Stimulated activated CD4-positive, alpha-beta T cell treated with anti-CD3 and anti-CD28 coated beads, TNF-alpha, amount 100 ng/mL, for 4 hours (primary cell): ENCODE measurements around the gene AVPR2.

ENCODE experiments used
- DNase-seq, 3 experiments: peaks; one replicate each; pipeline ENCODE4 v3.0.0-alpha.2; 2020; ENCODE audit warnings: low read depth in 3 of 3

Gene AVPR2

GRCh38 chrX:153952373-153953026 lies 48.0 kb downstream of the AVPR2 start:
- DNase-seq, result no peak

- DNase-seq, result peak; percentile 57 to 63 (median 58)
These were observed 48.9 kb downstream of the AVPR2 start for GRCh38 chrX:153953342-153953830.

DNA sequence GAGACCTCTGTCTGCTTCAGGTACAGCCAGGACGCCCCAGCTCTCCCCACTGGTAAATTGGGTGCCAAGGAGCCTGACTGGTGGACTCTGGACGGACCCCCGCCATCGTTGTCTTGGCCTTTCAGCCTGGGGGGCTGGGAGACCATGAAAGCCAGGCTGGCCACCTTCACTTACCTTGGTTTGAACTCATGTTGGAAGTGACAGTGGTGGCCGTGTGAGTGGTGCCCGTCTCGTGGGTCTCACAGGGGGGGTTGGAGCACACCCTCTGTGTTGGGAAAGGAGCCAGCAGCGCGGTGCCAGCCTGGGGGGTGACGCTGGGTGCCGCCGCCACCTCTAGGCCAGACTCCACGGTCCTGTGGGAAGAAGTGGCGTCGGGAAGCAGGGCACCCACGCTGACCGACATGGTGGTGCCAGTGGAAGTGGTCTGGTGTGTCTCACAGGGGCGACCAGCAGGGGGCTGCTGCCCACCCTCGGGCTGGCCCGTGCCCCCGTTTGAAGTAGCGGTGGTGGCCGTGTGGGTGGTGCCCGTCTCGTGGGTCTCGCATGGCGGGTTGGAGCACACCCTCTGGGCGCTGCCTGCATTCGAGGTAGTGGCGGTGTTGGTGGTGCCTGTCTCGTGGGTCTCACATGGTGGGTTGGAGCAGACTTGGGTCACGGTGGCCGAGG lies 49.6 kb downstream of the AVPR2 start:
- no peak for DNase-seq

- no peak for DNase-seq
These were observed 50.2 kb downstream of the AVPR2 start for GRCh38 chrX:153954558-153955227.

DNA sequence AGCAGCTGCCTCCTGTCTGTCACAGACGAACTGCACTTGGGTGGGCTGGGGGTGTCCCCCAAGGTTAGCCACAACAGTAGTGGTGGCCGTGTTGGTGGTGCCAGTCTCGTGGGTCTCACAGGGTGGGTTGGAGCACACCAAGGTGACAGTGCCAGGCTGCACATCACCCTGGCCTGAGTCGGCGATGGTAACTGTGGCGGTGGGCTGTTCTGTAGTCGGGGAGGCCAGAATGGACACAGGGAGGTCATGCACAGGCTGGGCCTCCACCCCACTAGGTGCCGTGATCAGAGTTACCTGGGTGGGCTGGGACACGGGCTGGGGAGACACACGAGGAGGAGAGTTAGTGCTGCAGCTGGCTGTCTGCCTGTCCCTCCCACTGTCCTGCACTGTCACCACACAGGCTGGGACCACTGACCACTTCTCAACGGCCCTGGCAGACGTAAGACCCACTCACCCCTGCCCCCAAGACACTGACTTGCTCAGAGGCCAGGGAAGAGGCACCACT lies 50.8 kb downstream of the AVPR2 start:
- DNase-seq, result no peak

GRCh38 chrX:153956044-153956907 lies 51.8 kb downstream of the AVPR2 start:
- no peak for DNase-seq
